Islet of Langerhans (tissue), 1 donor: ENCODE results near the gene FHAD1.
"Not testable (repeated sequence)": the region's sequence is repeated elsewhere in the genome, so short reads cannot be mapped to it uniquely, and the experiment has no call there.

Experiments used
- FAIRE-seq: peaks from one replicate; lab custom pipeline; 2011; peaks lifted over from hg19 to GRCh38; lab: Jason Lieb, UNC

The FHAD1 gene

DNA sequence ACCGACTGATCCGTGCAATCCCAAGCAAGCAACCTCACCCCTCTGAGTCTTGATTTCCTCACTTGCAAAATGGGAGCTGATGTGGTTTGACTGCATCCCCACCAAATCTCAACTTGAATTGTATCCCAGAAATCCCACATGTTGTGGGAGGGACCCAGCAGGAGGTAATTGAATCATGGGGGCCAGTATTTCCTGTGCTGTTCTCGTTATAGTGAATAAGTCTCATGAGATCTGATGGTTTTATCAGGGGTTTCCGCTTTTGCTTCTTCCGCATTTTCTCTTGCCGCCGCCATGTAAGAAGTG lies 58.4 kb downstream of the FHAD1 start:
- no peak for FAIRE-seq

GRCh38 chr1:15306352-15306751 lies 59.3 kb downstream of the FHAD1 start:
- FAIRE-seq: not testable (repeated sequence)

GRCh38 chr1:15308135-15308534 lies 61.1 kb downstream of the FHAD1 start:
- FAIRE-seq: no peak

GRCh38 chr1:15308621-15309027 lies 61.6 kb downstream of the FHAD1 start:
- FAIRE-seq: no peak

DNA sequence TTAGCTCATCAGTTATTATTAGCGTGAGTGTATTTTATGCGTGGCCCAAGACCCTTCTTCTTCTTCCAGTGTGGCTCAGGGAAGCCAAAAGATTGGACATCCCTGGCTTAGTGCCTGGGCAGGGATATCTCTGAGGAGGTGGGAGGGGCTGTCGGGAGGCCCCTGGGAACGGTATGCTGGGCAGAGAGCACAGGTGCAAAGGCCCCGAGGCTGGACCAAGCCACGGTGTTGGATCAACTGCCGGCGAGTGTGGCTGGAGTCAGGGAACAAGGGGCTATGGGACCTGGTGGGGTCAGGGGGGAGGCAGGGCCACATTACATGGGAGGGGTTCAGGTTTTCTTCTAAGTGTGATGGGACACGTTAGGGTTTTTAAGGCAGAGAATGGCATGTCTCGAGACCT lies 62.7 kb downstream of the FHAD1 start:
- no peak for FAIRE-seq

- FAIRE-seq: no peak
Measured at GRCh38 chr1:15310544-15310943, 63.5 kb downstream of the FHAD1 start.

- no peak for FAIRE-seq
Measured at GRCh38 chr1:15311122-15311822, 64.2 kb downstream of the FHAD1 start.

- no peak for FAIRE-seq
Measured at GRCh38 chr1:15311880-15312279, 64.9 kb downstream of the FHAD1 start.

DNA sequence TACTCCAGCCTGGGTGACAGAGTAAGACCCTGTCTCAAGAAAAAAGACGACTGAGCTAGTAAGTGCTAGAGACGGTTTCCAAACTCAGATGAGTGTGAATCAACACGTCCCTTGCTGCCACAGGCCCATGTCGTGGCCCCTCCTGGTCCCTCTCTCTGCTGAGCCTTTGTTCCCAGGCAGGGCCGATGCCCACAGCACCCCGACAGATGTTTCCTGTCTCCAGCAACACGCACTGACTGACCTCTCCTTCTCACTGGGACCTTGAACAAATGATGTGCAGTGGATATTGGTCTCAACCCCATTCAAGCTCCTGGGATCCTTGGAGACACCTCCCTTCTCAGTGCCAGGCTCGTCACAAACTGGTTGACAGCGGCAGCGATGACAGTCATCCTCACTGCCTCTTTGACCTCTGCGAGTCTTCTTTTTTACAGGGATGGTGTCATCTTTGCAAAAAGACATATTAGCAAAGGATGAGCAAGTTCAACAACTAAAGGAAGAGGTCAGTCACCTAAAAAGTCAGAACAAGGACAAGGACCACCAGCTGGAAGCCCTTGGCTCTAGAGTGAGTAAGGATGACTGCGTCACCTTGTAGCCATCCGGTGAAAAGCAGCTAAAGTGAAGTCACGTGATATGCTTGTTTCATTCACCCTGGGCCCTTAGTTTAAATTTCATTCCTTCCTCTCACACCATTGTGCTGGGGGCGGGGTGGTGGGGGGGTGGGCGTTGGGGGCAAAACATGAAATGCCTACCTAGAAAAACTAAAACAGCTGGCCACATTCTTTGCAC lies 65.8 kb downstream of the FHAD1 start:
- no peak for FAIRE-seq

DNA sequence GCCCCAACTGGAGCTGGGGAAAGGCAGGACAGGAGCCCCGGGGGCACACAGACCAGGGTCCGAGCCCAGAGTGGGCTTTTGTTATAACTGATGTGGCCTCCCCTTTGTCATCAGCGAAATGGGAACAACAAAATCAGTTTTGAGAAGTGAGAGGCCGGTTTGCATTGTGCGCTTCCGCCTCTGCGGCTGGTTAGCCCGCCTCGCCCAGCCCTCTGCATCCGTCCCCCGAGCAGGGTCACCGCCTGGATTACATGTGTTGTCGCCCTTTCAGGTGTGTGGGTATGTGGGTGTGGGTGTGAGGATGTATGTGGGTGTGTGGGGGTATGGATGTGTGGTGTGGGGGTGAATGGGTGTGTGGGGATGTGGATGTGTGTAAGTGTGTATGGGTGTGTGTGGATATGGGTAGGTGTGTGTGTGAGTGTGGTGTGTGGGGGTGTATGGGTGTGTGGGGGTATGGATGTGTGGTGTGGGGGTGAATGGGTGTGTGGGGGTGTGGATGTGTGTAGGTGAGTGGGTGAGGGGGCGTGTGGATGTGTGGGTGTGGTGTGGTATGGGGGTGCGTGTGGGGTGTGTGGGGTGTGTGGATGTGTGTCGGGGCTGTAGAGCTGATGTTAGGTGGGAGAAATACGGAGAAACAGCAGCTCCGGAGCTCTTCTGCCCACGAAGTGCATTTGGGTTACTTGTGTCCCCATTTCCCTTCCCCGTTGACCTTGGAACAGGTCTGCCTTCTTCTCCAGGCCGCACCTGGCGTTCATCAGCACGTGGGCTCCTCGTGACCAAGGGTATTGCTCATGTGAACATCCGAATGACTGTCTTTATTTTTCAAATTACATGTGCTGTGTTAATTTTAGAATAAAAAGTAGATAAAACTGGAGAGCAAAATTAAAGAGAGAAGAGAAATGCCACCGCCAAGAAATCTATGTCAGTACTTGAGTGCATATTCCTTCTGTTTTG lies 67.6 kb downstream of the FHAD1 start:
- FAIRE-seq: no peak

DNA sequence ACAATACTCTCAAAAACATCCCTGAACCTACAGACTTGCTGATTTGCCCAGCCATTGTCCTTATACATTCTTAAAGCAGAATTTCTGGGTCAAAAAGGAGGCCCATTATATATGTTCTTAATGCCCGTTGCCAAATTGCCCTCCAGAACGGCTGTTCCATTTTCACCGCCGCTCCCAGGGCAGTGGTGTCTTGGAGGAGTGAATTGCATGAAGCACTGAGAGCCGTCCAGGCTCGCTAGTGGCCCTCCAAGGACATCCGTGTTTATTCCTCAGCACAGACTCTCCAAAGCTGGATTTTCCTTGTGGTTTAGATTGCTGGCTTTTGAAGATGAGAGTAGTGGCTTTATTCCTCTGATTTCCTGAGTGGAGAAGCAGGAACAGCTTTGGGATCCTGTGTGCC lies 68.8 kb downstream of the FHAD1 start:
- FAIRE-seq: no peak

- FAIRE-seq: no peak
Measured at GRCh38 chr1:15316510-15316909, 69.5 kb downstream of the FHAD1 start.

GRCh38 chr1:15320267-15320666 lies 73.2 kb downstream of the FHAD1 start:
- no peak for FAIRE-seq

DNA sequence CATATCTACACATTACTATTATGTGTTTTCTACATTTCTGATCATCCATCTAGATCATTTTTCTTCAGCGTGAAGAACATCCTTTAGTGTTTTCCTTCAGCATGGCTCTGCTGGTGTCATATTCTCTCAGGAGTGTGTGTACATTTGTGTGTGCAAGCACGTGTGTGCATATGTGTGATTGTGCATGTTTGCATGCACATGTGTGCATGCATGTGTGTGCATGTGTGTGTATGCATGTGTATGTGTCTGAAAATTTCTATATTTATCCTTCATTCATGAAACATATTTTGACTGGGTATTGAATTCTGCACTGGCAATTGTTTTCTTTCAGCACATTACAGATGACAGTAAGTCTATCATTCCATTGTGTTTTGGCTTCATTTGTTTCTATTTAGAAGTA lies 74.6 kb downstream of the FHAD1 start:
- FAIRE-seq: no peak

DNA sequence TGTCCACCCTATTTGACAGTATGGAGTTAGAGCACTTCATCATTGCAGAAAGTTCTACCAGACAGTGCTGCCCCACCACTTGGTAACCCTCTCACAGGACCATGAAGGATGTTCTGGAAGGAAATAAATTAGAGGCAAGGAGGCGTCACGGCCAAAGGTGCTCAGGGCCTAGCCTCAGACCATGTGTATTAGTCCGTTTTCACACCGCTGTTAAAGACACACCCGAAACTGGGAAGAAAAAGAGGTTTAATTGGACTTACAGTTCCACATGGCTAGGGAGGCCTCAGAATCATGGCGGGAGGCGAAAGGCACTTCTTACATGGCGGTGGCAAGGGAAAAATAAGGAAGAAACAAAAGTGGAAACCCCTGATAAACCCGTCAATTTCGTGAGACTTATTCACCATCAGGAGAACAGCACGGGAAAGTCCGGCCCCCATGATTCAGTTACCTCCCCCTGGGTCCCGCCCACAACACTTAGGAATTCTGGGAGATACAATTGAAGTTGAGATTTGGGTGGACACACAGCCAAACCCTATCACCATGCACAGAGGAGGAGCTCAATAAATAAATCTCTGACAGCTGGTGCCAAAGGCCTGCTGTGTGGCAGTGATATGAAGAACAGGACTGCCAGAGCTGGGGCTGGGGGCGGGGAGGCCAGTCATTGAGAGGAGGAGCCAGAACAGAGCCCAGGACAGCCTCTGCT lies 75.8 kb downstream of the FHAD1 start:
- FAIRE-seq: no peak

DNA sequence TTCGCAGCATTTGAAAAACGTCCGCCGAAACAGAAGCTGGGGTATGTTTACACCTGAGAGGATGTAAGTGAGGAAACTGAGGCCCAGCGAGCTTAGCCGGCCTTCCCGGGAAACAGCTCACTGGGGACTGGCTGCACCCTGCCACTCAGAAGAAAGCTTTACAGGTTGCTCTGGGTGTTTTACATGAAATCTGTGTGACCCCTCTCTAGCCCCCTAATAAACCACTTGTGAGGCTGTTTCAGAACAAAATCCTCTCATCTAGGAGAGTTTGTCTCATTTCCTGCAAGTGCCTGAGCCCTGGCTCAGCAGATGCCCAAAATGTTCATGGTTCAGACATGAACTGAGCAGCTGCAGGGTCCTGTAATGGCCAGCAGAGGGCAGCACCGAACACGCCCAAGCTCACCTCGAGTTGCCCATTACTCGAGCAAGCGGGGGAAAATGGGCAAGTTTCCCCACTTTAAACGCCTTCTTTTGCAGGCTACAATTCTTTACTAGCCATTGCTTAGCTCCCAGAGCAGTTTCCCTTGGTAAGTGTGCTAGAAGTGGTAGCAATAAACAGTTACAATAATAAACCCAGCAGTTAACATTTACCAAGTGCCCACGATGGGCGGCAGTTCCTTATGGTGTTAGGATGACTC lies 76.4 kb downstream of the FHAD1 start:
- FAIRE-seq: peak; percentile 92

- FAIRE-seq: no peak
Measured at GRCh38 chr1:15323989-15324868, 77.2 kb downstream of the FHAD1 start.

- no peak for FAIRE-seq
Measured at GRCh38 chr1:15324869-15325335, 77.9 kb downstream of the FHAD1 start.

- no peak for FAIRE-seq
Measured at GRCh38 chr1:15325375-15326085, 78.5 kb downstream of the FHAD1 start.
